ENCODE data around the gene MRPL36. TPM values are rescaled to one million over a fixed set of nuclear protein-coding genes. Genes with fewer than 3 reads are reported as not detected.
A peak's percentile ranks its signal among the peaks of the same experiment; 100 is the strongest.

The MRPL36 gene
- total and polyA plus RNA-seq, 2 of the 4 experiments (the other 2 are of a cell fraction): 85.9 to 103 TPM

- peaks cover 5% of the 10 kb centered on the region for H3K9me1 ChIP-seq (ENCODE audit: insufficient read depth, low read length)
- no peak overlapping the region for H3K4me3 ChIP-seq (ENCODE audit: insufficient read depth, low read depth, low read length)
- H2BK120ac ChIP-seq (ENCODE audit: low read depth, low read length): peak overlapping the region; percentile 68; the same call in 1 of the 2 replicates
- dilution Hi-C loops (cut with HindIII; ENCODE audit: low sequenced_read_pairs, unreplicated experiment): no loop called here
- H2BK5ac ChIP-seq (ENCODE audit: low read depth, low read length, poor library complexity, severe bottlenecking): peak overlapping the region; percentile 14
- no peak overlapping the region for H2BK15ac ChIP-seq (ENCODE audit: low read depth, low read length)
- H4K91ac ChIP-seq (ENCODE audit: insufficient read depth, low read depth, low read length): no peak overlapping the region; the same call in 1 of the 2 replicates
- H3K56ac ChIP-seq (ENCODE audit: extremely low read depth, insufficient read depth, low read length): no peak overlapping the region
- POLR2A ChIA-PET (ENCODE audit: unreplicated experiment): no interaction called here
- H2AK9ac ChIP-seq (replicated peaks; ENCODE audit: low read depth, low read length, poor library complexity): peak overlapping the region; percentile 51
- H2BK20ac ChIP-seq (ENCODE audit: low read depth, low read length): peak overlapping the region; percentile 41; the same call in 1 of the 2 replicates
- DNase-seq (no peak), ATAC-seq (ENCODE audit: low read depth) (no peak)
- H3K79me1 ChIP-seq (ENCODE audit: low read depth in 1 of 2, low read length in 2 of 2): peaks cover 0 to 8% of the 10 kb centered on the region in 2 experiments; a peak in 2 of 4 replicates
- H4K5ac ChIP-seq (ENCODE audit: low read depth, low read length): no peak overlapping the region
- no peak overlapping the region for H3K4me2 ChIP-seq (ENCODE audit: low read depth, low read length)
- CTCF ChIA-PET: no interaction called here
- 81% methylated on average over 4 of the region's 12 CpGs; no CpG with 5 or more reads in 1 of the 2 experiments for WGBS, 2 experiments (ENCODE audit: extremely low coverage in 2 of 2, insufficient read length in 1 of 2)
- no peak overlapping the region for H3K18ac ChIP-seq (ENCODE audit: low read depth, low read length)
- no peak overlapping the region for H3K23ac ChIP-seq (ENCODE audit: low read depth, low read length)
- peak overlapping the region; percentile 62; the same call in 1 of the 2 replicates for H2AK5ac ChIP-seq (ENCODE audit: low read depth, low read length)
- H3K14ac ChIP-seq (replicated peaks; ENCODE audit: low read depth, low read length): no peak overlapping the region
- in situ Hi-C loops (cut with MboI; ENCODE audit: low sequenced_read_pairs): loop anchor here (25.0 kb wide), 1 partner anchor 825 kb away; no protein-coding TSS in a partner anchor
- peaks cover 9% of the 10 kb centered on the region for H3K4me1 ChIP-seq (ENCODE audit: control insufficient read depth, insufficient read depth, low read length)
- peak overlapping the region; percentile 65 for H2AFZ ChIP-seq (replicated peaks; ENCODE audit: low read length, poor library complexity)
- H4K8ac ChIP-seq (ENCODE audit: low read depth in 2 of 2, low read length in 2 of 2): no peak overlapping the region
- no peaks in the 10 kb centered on the region; the same call in 1 of the 2 replicates for H3K27me3 ChIP-seq (ENCODE audit: control insufficient read depth, insufficient read depth, low read length)
- TF ChIP-seq RFX5 (IDR thresholded peaks at IDR 0.05; ENCODE audit: low read depth, low read length) (no peak), POLR2A (IDR thresholded peaks at IDR 0.05; ENCODE audit: low read depth, low read length) (no peak), FOS (IDR thresholded peaks at IDR 0.05; ENCODE audit: low read depth, low read length) (no peak), MAFK (IDR thresholded peaks at IDR 0.05; ENCODE audit: low read depth, low read length) (no peak), BHLHE40 (IDR thresholded peaks at IDR 0.05; ENCODE audit: low read depth, low read length) (no peak), CEBPB (IDR thresholded peaks at IDR 0.05; ENCODE audit: low read depth, low read length) (no peak), USF2 (IDR thresholded peaks at IDR 0.05; ENCODE audit: low read depth, low read length) (no peak), RCOR1 (IDR thresholded peaks at IDR 0.05; ENCODE audit: insufficient replicate concordance, low read length) (no peak)
- H3K9me3 ChIP-seq (ENCODE audit: control insufficient read depth, insufficient read depth, low read length): no peaks in the 10 kb centered on the region
- no TSS peak for BruUV-seq (replicated peaks)
- H3K4ac ChIP-seq (ENCODE audit: low read depth, low read length): no peak overlapping the region; the same call in 1 of the 2 replicates
- H3K36me3 ChIP-seq (ENCODE audit: control insufficient read depth, insufficient read depth, low read length): no peaks in the 10 kb centered on the region
- H3K27ac ChIP-seq (ENCODE audit: insufficient read depth, low read length): no peak overlapping the region
- H3K9ac ChIP-seq (ENCODE audit: low read depth, low read length): no peak overlapping the region
- intact Hi-C loops (cut with micrococcal nuclease): no loop called here
- no peaks in the 10 kb centered on the region for H4K20me1 ChIP-seq (ENCODE audit: insufficient read depth, low read length)
Measured at GRCh38 chr5:1787472-1788047, 12.1 kb downstream of the MRPL36 start.

Data from IMR-90 (cell line).